ENCODE measurements around the gene MAPKAP1. TPM values are rescaled to one million over a fixed set of nuclear protein-coding genes. Genes with fewer than 3 reads are reported as not detected.
A peak's percentile ranks its signal among the peaks of the same experiment; 100 is the strongest.

Gene MAPKAP1
- total and polyA plus RNA-seq, 2 of the 13 experiments (the other 11 are each of a cell fraction or from before 2014, with no cell fraction given) = 45.0 to 64.3 TPM

GRCh38 chr9:125746017-125746773 is 39.2 kb upstream of the MAPKAP1 start (continued):
- TF ChIP-seq DBP (CRISPR knock-in tag; IDR thresholded peaks at IDR 0.05; ENCODE audit: not compliant biosample characterization) (peak; percentile 37), ARID4A (CRISPR knock-in tag; IDR thresholded peaks at IDR 0.05; ENCODE audit: borderline replicate concordance) (peak; percentile 90), HOMEZ (CRISPR knock-in tag; IDR thresholded peaks at IDR 0.05; ENCODE audit: low read depth) (no peak), MBD4 (IDR thresholded peaks at IDR 0.05; ENCODE audit: borderline replicate concordance, low read length) (no peak), ZBTB34 (CRISPR knock-in tag; IDR thresholded peaks at IDR 0.05) (peak; percentile 71; the same call in 1 of the 2 replicates), NR3C1 (CRISPR knock-in tag; IDR thresholded peaks at IDR 0.05) (no peak), SIN3B (IDR thresholded peaks at IDR 0.05; ENCODE audit: low read length) (no peak), ATF7 (IDR thresholded peaks at IDR 0.05) (no peak), ATF7 (CRISPR knock-in tag; IDR thresholded peaks at IDR 0.05) (peak; percentile 83; the same call in 1 of the 2 replicates), ZSCAN12 (CRISPR knock-in tag; IDR thresholded peaks at IDR 0.05) (0 out of 2 replicates have a peak, but pooled peaks have one; percentile 73), MTA3 (CRISPR knock-in tag; IDR thresholded peaks at IDR 0.05) (no peak), ARNTL (CRISPR knock-in tag; IDR thresholded peaks at IDR 0.05) (peak; percentile 79), POLR2AphosphoS5 (IDR thresholded peaks at IDR 0.05; ENCODE audit: low read depth, low read length) (no peak), IRF9 (CRISPR knock-in tag; IDR thresholded peaks at IDR 0.05; ENCODE audit: borderline replicate concordance) (peak; percentile 93)

All from HepG2 (cell line).